Body of pancreas (tissue), 4 donors: ENCODE measurements around the gene WDR47. TPM values are rescaled to one million over a fixed set of nuclear protein-coding genes. Genes with fewer than 3 reads are reported as not detected.

ENCODE experiments used
- ATAC-seq: fragments of 150-250 bp; one replicate; pipeline ENCODE4 v1.9.1; 2016
- DNase-seq, 4 donors: peaks; one replicate each; pipeline ENCODE4 v3.0.0-alpha.2; 2019
- H3K27ac ChIP-seq, 4 donors: fragments of 200-600 bp; sonication (generic); 1 replicate in 3 of 4; 2 replicates in 1 of 4; pipeline versions ENCODE4 v1.5.1 to v1.6.1; 2016 to 2019; ENCODE audit warnings: mild to moderate bottlenecking in 1 of 4, mixed read lengths in 1 of 4, moderate library complexity in 1 of 4
- H3K27me3 ChIP-seq, 2 donors: fragments of 200-600 bp; sonication (generic); one replicate each; pipeline ENCODE4 v1.6.0; 2016; ENCODE audit warnings: mild to moderate bottlenecking in 1 of 2
- H3K36me3 ChIP-seq, 2 donors: fragments of 200-600 bp; sonication (generic); replicated peaks in 1 of 2; 2 replicates each; pipeline ENCODE4 v1.5.1; 2016; ENCODE audit warnings: low read depth in 2 of 2; ENCODE audit not compliant: insufficient read depth in 1 of 2
- H3K4me1 ChIP-seq: fragments of 200-600 bp; sonication (generic); one replicate; pipeline ENCODE4 v1.6.0; 2016
- H3K4me3 ChIP-seq, 2 donors: fragments of 200-600 bp; sonication (generic); 1 replicate in 1 of 2; 2 replicates in 1 of 2; pipeline ENCODE4 v1.5.1; 2016 to 2019
- H3K9me3 ChIP-seq, 3 donors: fragments of 200-600 bp; sonication (generic); 1 replicate in 2 of 3; 2 replicates in 1 of 3; pipeline ENCODE4 v1.5.1; 2016
- POLR2A ChIP-seq, 3 donors: fragments of 450-650 bp; IDR thresholded peaks; one replicate each; pipeline ENCODE4 v1.6.1; 2016; ENCODE audit warnings: antibody characterized with exemption in 3 of 3, mild to moderate bottlenecking in 2 of 3
- WGBS, 2 donors: methylation state at CpG; one replicate each; pipeline ENCODE4 v1.1.5; 2017; 5-methylcytosine and 5-hydroxymethylcytosine counted together
- intact Hi-C: fragments of 100-400 bp; cut with DNase I; formaldehyde crosslinking; loops from one replicate; pipeline ENCODE4 v1.15.1; 2023
- total RNA-seq, 2 donors: library from RNA; depleted of rRNA; stranded (reverse); fragments of >200 nt; gene quantifications; one replicate each; pipeline ENCODE4 v1.1.0, GENCODE V29; 2016
- TF ChIP-seq, protein P1 (sequence below), 7 experiments: fragments of 450-650 bp in 4 of 7; fragments of 200-600 bp in 3 of 7; sonication (generic) in 3 of 7; IDR thresholded peaks; one replicate each; pipeline ENCODE4 v1.5.1; 2016 to 2019; ENCODE audit warnings: antibody characterized with exemption in 7 of 7

WDR47 gene
- total RNA-seq, 2 donors from 2014 or later, result 5.6 to 7.3 TPM

- ATAC-seq (peak; percentile 59), DNase-seq (peak; percentile 72 to 85 (median 82))
- intact Hi-C loops, result no loop called here
- Histone ChIP-seq H3K4me3 (no peak overlapping the region), H3K27me3 (peaks cover 0 to 3% of the 10 kb centered on the region in 2 donors), H3K27ac (peak overlapping the region in 3 of 4 donors; percentile 91 to 95 (median 91)), H3K36me3 (peaks cover 0 to 2% of the 10 kb centered on the region in 2 donors), H3K9me3 (no peaks in the 10 kb centered on the region), H3K4me1 (peaks cover 30% of the 10 kb centered on the region)
- TF ChIP-seq, protein P1, sequence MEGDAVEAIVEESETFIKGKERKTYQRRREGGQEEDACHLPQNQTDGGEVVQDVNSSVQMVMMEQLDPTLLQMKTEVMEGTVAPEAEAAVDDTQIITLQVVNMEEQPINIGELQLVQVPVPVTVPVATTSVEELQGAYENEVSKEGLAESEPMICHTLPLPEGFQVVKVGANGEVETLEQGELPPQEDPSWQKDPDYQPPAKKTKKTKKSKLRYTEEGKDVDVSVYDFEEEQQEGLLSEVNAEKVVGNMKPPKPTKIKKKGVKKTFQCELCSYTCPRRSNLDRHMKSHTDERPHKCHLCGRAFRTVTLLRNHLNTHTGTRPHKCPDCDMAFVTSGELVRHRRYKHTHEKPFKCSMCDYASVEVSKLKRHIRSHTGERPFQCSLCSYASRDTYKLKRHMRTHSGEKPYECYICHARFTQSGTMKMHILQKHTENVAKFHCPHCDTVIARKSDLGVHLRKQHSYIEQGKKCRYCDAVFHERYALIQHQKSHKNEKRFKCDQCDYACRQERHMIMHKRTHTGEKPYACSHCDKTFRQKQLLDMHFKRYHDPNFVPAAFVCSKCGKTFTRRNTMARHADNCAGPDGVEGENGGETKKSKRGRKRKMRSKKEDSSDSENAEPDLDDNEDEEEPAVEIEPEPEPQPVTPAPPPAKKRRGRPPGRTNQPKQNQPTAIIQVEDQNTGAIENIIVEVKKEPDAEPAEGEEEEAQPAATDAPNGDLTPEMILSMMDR (IDR thresholded peaks at IDR 0.05), result peak; percentile 38 to 77 (median 61)
- TF ChIP-seq POLR2A (IDR thresholded peaks at IDR 0.05), result peak in 1 of 3 donors; percentile 8
- WGBS, 2 donors, result 55 to 60% methylated on average over 25 to 31 of the region's 31 CpGs
These were observed 47.5 kb upstream of the WDR47 start for GRCh38 chr1:109089242-109090015.

GRCh38 chr1:109084563-109085517 lies 42.9 kb upstream of the WDR47 start:
- H3K4me3 ChIP-seq, result no peak overlapping the region
- H3K36me3 ChIP-seq, result no peaks in the 10 kb centered on the region
- H3K4me1 ChIP-seq, result peaks cover 10% of the 10 kb centered on the region
- intact Hi-C loops, result no loop called here
- peaks cover 0 to 3% of the 10 kb centered on the region in 2 donors for H3K27me3 ChIP-seq
- ATAC-seq (no peak), DNase-seq (no peak)
- H3K27ac ChIP-seq, result no peak overlapping the region
- H3K9me3 ChIP-seq, result no peaks in the 10 kb centered on the region
- 78 to 90% methylated on average over 12 to 13 of the region's 13 CpGs for WGBS, 2 donors
- TF ChIP-seq, protein P1 (IDR thresholded peaks at IDR 0.05), result no peak
- TF ChIP-seq POLR2A (IDR thresholded peaks at IDR 0.05), result no peak

DNA sequence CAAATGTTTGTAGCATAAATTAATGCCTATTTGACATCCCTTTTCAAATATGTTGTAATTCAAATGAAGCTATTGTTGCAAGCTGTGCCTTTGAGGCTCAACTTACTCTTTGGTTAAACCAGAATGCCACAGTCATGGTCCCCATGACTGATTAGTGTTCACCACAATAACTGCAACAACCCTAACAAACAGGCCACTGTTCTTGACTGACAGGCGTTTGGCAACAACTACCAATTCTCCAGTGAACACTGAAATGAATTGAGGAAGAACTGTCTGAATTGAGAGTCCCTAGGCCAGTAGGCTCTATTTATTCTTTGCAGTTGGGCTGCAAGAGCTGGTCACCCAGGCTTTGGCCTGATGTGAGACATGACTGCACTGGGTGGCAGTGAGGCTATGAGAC lies 42.0 kb upstream of the WDR47 start:
- Histone ChIP-seq H3K27me3 (peaks cover 0 to 3% of the 10 kb centered on the region in 2 donors), H3K27ac (peak overlapping the region in 3 of 4 donors; percentile 13 to 23 (median 15)), H3K4me3 (no peak overlapping the region), H3K9me3 (no peaks in the 10 kb centered on the region), H3K36me3 (no peaks in the 10 kb centered on the region), H3K4me1 (peaks cover under 1% of the 10 kb centered on the region)
- intact Hi-C loops, result no loop called here
- TF ChIP-seq POLR2A (IDR thresholded peaks at IDR 0.05), result no peak
- TF ChIP-seq, protein P1 (IDR thresholded peaks at IDR 0.05), result no peak
- DNase-seq, result no peak
- WGBS, 2 donors, result 36 to 43% methylated on average over 1 of the region's 1 CpG
- peak; percentile 49 for ATAC-seq

DNA sequence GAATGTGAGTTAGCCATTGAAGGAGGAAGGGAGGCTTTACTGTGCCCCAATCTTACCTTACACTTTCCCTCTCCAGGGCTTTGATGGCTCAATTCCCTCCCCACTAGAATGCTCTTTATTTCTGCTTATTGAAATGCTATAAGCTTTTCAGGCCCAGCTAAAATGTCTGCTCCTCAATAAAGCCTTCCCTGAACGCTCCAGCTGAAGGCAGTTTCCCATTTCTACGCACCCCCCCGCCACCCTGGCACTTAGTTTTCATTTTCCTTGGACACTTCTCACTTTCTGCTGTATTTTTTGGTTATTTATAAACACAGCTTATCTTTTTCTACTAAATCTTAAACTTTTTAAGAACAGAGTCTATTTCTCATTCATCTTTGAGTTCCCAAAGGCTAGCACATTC lies 41.6 kb upstream of the WDR47 start:
- DNase-seq (no peak), ATAC-seq (no peak)
- TF ChIP-seq POLR2A (IDR thresholded peaks at IDR 0.05), result no peak
- TF ChIP-seq, protein P1 (IDR thresholded peaks at IDR 0.05), result no peak
- Histone ChIP-seq H3K36me3 (no peaks in the 10 kb centered on the region), H3K4me3 (no peak overlapping the region), H3K9me3 (no peaks in the 10 kb centered on the region), H3K27ac (peak overlapping the region in 3 of 4 donors; percentile 13 to 23 (median 15)), H3K4me1 (no peaks in the 10 kb centered on the region), H3K27me3 (peaks cover 0 to 3% of the 10 kb centered on the region in 2 donors)
- intact Hi-C loops, result no loop called here
- WGBS, 2 donors, result 74 to 83% methylated on average over 3 of the region's 3 CpGs
